ENCODE data around the gene VENTX. TPM values are rescaled to one million over a fixed set of nuclear protein-coding genes. Genes with fewer than 3 reads are reported as not detected.

VENTX gene
- total and polyA plus RNA-seq, 7 donors = 0.36 to 1.4 (median 0.83) TPM; not detected in 2

DNA sequence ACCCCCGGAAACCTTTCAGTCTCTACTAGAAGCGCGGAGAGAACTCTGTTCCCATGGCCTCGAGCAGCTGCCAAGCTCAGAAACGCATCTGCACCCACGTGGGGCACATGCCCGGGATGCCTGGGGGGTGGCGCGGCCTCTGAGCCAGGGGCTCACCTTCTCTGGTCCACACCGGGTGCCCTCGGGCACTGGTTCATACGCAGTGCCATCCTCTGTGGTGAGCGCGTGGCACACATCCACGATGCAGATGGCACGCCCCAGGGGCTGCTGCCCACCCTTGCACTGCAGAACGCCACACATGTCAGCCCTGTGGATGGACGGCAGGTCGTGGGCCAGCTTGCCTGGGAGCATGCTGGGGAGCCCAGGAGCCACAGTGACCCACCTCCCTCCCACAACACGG is 32.5 kb downstream of the VENTX start:
- 90 to 92% methylated on average over 20 of the region's 20 CpGs for WGBS, 2 donors
- Histone ChIP-seq H3K27me3 (peaks cover 0 to 4% (median 0%) of the 10 kb centered on the region in 3 donors), H3K4me3 (no peak overlapping the region), H3K9me3 (no peaks in the 10 kb centered on the region), H3K4me1 (no peaks in the 10 kb centered on the region), H3K27ac (no peak overlapping the region), H3K36me3 (no peaks in the 10 kb centered on the region)
- no peak for DNase-seq
- TF ChIP-seq POLR2AphosphoS5 (IDR thresholded peaks at IDR 0.05) = no peak
- TF ChIP-seq EP300 (IDR thresholded peaks at IDR 0.05) = no peak
- TF ChIP-seq, protein P1, sequence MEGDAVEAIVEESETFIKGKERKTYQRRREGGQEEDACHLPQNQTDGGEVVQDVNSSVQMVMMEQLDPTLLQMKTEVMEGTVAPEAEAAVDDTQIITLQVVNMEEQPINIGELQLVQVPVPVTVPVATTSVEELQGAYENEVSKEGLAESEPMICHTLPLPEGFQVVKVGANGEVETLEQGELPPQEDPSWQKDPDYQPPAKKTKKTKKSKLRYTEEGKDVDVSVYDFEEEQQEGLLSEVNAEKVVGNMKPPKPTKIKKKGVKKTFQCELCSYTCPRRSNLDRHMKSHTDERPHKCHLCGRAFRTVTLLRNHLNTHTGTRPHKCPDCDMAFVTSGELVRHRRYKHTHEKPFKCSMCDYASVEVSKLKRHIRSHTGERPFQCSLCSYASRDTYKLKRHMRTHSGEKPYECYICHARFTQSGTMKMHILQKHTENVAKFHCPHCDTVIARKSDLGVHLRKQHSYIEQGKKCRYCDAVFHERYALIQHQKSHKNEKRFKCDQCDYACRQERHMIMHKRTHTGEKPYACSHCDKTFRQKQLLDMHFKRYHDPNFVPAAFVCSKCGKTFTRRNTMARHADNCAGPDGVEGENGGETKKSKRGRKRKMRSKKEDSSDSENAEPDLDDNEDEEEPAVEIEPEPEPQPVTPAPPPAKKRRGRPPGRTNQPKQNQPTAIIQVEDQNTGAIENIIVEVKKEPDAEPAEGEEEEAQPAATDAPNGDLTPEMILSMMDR (IDR thresholded peaks at IDR 0.05) = no peak
- no peak for TF ChIP-seq POLR2A (IDR thresholded peaks at IDR 0.05)
- intact Hi-C loops (cut with DNase I) = no loop called here

DNA sequence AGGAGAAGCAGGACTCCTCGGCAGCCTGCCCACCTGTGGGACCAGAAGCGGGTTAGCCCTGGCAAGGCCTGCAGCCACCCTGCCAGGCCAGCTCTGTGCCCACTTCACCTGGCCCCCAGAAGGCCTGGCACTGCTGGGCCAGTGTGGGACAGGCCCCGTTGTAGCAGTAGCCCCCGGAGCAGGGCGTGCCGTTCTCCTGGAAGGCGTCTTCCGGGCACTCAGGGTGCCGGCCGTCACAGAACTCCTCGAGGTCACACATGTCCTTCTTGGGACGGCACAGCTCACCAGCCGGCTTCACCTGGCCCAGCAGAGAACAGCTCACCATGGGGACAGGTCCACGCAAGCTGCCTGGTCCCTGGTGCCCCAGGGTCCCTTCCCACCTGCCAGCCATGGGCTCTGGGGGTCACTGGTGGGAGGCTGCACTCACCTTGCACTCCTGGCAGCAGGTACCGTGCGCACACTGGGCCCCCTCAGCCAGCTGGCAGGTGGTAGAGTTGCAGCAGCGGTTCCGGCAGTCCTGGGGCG is 33.2 kb downstream of the VENTX start:
- intact Hi-C loops (cut with DNase I) = no loop called here
- DNase-seq = no peak
- TF ChIP-seq POLR2AphosphoS5 (IDR thresholded peaks at IDR 0.05) (no peak), POLR2A (IDR thresholded peaks at IDR 0.05) (no peak), EP300 (IDR thresholded peaks at IDR 0.05) (no peak)
- Histone ChIP-seq H3K4me1 (no peaks in the 10 kb centered on the region), H3K27me3 (peaks cover 0 to 10% (median 4%) of the 10 kb centered on the region in 3 donors), H3K36me3 (no peaks in the 10 kb centered on the region), H3K9me3 (no peaks in the 10 kb centered on the region), H3K4me3 (no peak overlapping the region), H3K27ac (no peak overlapping the region)
- WGBS, 2 donors = 93% methylated on average over 19 of the region's 19 CpGs

DNA sequence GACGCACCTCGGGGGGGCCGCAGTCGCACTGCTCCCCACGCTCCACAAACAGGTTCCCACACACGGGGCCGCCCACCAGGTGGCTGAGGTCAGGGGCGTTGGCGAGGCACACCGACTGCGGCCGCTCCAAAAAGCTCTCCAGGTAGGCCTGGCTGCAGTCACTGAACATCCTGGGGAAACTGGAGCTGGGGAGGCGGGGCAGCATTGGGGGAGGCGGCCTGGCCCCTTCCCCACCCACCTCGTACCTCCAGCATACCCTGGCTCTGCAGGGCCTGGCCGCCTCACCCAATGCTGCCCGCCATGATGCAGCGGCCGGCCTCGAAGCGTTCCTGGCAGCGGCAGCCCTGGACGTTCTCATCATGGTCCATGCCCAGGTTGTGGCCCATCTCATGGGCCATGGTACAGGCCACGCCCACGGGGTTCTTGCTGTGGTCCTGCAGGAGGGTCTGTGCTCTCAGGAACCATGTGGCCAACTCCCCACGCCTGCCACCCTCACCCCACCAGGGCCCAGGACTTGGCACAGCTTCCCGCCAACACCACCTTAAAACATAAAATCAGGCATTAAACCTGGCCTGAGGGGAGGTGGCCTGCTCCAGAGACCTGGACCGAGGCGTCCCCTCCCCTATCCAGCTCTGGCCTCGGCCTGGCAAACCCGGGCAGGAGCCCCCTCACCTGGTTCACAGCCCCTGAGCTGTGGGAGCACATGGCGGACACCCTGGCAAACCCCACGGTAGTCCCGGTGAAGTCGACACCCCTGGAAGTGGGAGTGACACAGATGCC is 34.1 kb downstream of the VENTX start:
- Histone ChIP-seq H3K9me3 (no peaks in the 10 kb centered on the region), H3K27ac (no peak overlapping the region), H3K4me1 (peaks cover 0 to 8% (median 5%) of the 10 kb centered on the region in 4 donors), H3K27me3 (peaks cover 7 to 19% (median 10%) of the 10 kb centered on the region in 3 donors), H3K4me3 (no peak overlapping the region), H3K36me3 (no peaks in the 10 kb centered on the region)
- TF ChIP-seq EP300 (IDR thresholded peaks at IDR 0.05) (no peak), POLR2AphosphoS5 (IDR thresholded peaks at IDR 0.05) (no peak), POLR2A (IDR thresholded peaks at IDR 0.05) (no peak)
- TF ChIP-seq, protein P1 (IDR thresholded peaks at IDR 0.05) = no peak
- no peak for DNase-seq
- 81 to 88% methylated on average over 35 of the region's 35 CpGs for WGBS, 2 donors
- intact Hi-C loops (cut with DNase I) = no loop called here

DNA sequence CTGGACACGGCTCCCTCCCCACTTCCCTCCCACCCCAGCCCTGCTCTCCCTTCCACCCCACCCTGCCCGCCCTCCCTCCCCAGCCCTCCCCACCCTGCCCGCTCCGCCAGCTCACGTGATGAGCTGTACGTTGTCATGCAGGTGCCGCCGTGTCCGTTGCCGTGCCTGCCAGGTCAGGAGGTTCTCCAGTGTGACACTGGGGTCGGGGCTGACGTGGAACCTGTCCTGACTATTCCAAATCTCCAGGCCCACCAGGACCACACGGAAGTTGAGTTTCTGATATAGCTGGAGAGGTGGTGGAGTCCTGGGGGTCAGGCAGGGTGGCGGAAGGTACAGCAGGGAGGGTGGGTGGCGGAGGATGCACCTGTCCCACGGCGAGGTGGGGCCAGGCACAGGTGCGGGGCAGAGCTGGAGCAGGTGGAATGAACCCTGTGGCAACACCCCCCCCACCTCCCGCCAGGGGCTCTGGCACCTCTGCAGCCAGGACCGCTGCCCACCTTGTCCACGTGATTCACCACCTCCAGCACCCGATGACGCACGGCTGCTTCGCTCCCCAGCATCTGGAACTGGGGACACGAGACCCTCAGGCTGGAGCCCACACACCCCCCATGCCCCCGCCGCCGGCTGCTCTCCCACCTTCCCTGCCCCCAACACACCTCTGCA is 34.8 kb downstream of the VENTX start:
- Histone ChIP-seq H3K27ac (no peak overlapping the region), H3K9me3 (no peaks in the 10 kb centered on the region), H3K27me3 (peaks cover 15 to 26% (median 17%) of the 10 kb centered on the region in 3 donors), H3K4me3 (no peak overlapping the region), H3K4me1 (peaks cover 0 to 15% (median 10%) of the 10 kb centered on the region in 4 donors), H3K36me3 (no peaks in the 10 kb centered on the region)
- WGBS, 2 donors = 82 to 89% methylated on average over 29 of the region's 29 CpGs
- TF ChIP-seq POLR2A (IDR thresholded peaks at IDR 0.05) (no peak), POLR2AphosphoS5 (IDR thresholded peaks at IDR 0.05) (no peak), EP300 (IDR thresholded peaks at IDR 0.05) (no peak)
- TF ChIP-seq, protein P1 (IDR thresholded peaks at IDR 0.05) = no peak
- intact Hi-C loops (cut with DNase I) = no loop called here
- DNase-seq = no peak

DNA sequence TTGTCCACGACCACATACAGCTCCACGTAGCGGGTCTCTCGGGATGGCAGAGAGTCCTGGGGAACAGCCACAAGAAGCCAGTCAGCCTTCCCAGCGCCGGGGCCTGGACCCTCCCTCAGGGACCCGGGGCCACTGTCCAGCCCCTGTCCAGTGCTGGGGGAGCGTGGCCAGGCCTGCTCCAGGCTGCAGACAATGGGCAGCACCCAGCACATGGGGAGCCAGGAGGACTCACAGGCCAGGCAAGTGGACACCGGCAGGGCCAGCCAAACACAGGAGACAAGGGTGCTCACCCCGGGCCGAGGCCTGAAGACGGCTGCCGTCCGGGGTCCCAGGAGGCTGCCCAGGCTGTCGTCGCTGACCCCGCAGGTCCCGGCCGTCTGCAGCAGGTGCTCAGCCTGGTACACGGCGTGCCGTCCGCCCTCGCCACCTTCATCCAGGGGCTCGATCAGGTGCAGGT is 35.3 kb downstream of the VENTX start:
- Histone ChIP-seq H3K27ac (no peak overlapping the region), H3K9me3 (no peaks in the 10 kb centered on the region), H3K36me3 (no peaks in the 10 kb centered on the region), H3K27me3 (peaks cover 17 to 29% (median 17%) of the 10 kb centered on the region in 3 donors), H3K4me3 (no peak overlapping the region), H3K4me1 (peaks cover 0 to 15% (median 10%) of the 10 kb centered on the region in 4 donors)
- intact Hi-C loops (cut with DNase I) = no loop called here
- no peak for TF ChIP-seq POLR2AphosphoS5 (IDR thresholded peaks at IDR 0.05)
- no peak for TF ChIP-seq EP300 (IDR thresholded peaks at IDR 0.05)
- TF ChIP-seq, protein P1 (IDR thresholded peaks at IDR 0.05) = no peak
- no peak for TF ChIP-seq POLR2A (IDR thresholded peaks at IDR 0.05)
- no peak for DNase-seq
- WGBS, 2 donors = 90 to 94% methylated on average over 25 of the region's 25 CpGs

All from sigmoid colon (tissue), 7 donors.